Measurements from ENCODE around the gene IQSEC3.

Gene IQSEC3

DNA sequence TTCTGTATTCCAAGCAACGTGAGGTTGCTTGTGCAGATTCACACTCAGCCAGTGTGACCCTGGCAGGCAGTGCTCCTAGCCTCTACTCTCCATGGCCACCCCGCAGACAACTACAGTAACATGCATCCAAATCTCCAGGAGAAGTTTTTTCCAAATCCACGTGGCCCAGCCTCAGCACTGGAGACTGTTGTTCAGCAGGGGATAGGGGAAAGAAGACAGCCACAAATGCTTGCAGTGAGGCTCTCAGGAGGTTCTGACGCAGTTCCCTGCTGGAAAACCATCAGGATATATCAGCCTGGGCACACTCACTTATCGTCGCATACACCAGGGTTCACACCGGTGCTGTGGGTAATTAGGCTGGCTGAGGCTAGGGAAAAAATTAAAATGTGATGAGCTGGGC lies 16.2 kb downstream of the IQSEC3 start:
- Histone ChIP-seq H2AFZ (ENCODE audit: low read length) (no peak overlapping the region), H3K14ac (ENCODE audit: low read length) (no peak overlapping the region), H3K4me1 (ENCODE audit: control insufficient read depth in 2 of 2, insufficient read depth in 1 of 2, low read depth in 1 of 2, low read length in 2 of 2) (no peaks in the 10 kb centered on the region), H3K9me3 (replicated peaks in 1 of 2; ENCODE audit: control insufficient read depth in 2 of 2, insufficient read depth in 1 of 2, low read depth in 1 of 2, low read length in 2 of 2) (no peaks in the 10 kb centered on the region), H3K9ac (ENCODE audit: low read depth, low read length, poor library complexity) (no peak overlapping the region), H4K8ac (ENCODE audit: low read depth, low read length) (no peak overlapping the region), H3K4me3 (ENCODE audit: low read length in 2 of 2) (no peak overlapping the region), H2BK15ac (ENCODE audit: low read length) (no peak overlapping the region), H3K27ac (replicated peaks; ENCODE audit: low read length) (no peak overlapping the region), H2BK5ac (ENCODE audit: low read length) (no peak overlapping the region), H2BK12ac (ENCODE audit: low read length) (no peak overlapping the region), H3K23ac (ENCODE audit: low read depth, low read length, poor library complexity) (no peak overlapping the region), H3K4ac (ENCODE audit: low read length) (no peak overlapping the region), H4K91ac (ENCODE audit: low read depth, low read length, poor library complexity) (no peak overlapping the region), H3K36me3 (replicated peaks in 1 of 2; ENCODE audit: control insufficient read depth in 2 of 2, insufficient read depth in 2 of 2, low read length in 2 of 2) (no peaks in the 10 kb centered on the region), H3K27me3 (ENCODE audit: control insufficient read depth in 3 of 3, insufficient read depth in 3 of 3, low read depth in 1 of 3, low read length in 3 of 3) (peaks cover 0 to 82% (median 23%) of the 10 kb centered on the region in 3 experiments), H3K79me1 (ENCODE audit: low read depth, low read length) (no peaks in the 10 kb centered on the region), H3K18ac (ENCODE audit: low read length) (no peak overlapping the region), H2BK120ac (ENCODE audit: low read depth, low read length) (no peak overlapping the region), H3K4me2 (ENCODE audit: insufficient read depth, low read length, poor library complexity, severe bottlenecking) (no peak overlapping the region), H2AK5ac (ENCODE audit: low read depth, low read length) (no peak overlapping the region)
- WGBS, 2 donors (ENCODE audit: extremely low coverage in 2 of 2, insufficient read length in 2 of 2, insufficient replicate concordance in 1 of 2), result no CpG with 5 or more reads among the region's 7 CpGs
- DNase-seq (ENCODE audit: low spot score), result no peak

DNA sequence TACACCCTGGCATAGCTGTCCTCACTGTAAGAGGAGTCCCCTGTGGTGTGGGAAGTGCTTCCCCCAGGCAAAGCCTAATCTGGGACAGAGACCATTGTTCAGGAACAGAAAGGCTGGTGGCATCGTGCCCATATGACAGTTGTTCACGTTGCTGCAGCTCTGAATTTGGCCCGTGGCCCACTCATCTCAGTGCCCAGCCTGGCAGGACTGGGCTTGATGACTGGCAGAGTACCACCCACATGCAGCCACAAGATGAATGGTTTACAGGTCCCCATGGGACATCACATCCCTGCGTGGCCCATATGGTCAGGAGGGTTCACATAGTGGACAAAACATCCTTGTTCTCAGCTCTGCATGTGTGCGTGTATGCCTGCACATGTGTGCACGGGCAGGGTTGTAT lies 17.5 kb downstream of the IQSEC3 start:
- H2BK5ac ChIP-seq (ENCODE audit: low read length), result no peak overlapping the region
- H4K8ac ChIP-seq (ENCODE audit: low read depth, low read length), result peak overlapping the region; percentile 78
- no peaks in the 10 kb centered on the region for H3K36me3 ChIP-seq (replicated peaks in 1 of 2; ENCODE audit: control insufficient read depth in 2 of 2, insufficient read depth in 2 of 2, low read length in 2 of 2)
- H3K14ac ChIP-seq (ENCODE audit: low read length), result no peak overlapping the region
- no peaks in the 10 kb centered on the region for H3K79me1 ChIP-seq (ENCODE audit: low read depth, low read length)
- no peak overlapping the region for H3K27ac ChIP-seq (replicated peaks; ENCODE audit: low read length)
- H3K4me3 ChIP-seq (ENCODE audit: low read length in 2 of 2), result no peak overlapping the region
- no CpG with 5 or more reads among the region's 6 CpGs for WGBS, 2 donors (ENCODE audit: extremely low coverage in 2 of 2, insufficient read length in 2 of 2, insufficient replicate concordance in 1 of 2)
- no peak overlapping the region for H2BK12ac ChIP-seq (ENCODE audit: low read length)
- H3K9me3 ChIP-seq (replicated peaks in 1 of 2; ENCODE audit: control insufficient read depth in 2 of 2, insufficient read depth in 1 of 2, low read depth in 1 of 2, low read length in 2 of 2), result no peaks in the 10 kb centered on the region
- H3K4ac ChIP-seq (ENCODE audit: low read length), result no peak overlapping the region
- no peaks in the 10 kb centered on the region for H3K4me1 ChIP-seq (ENCODE audit: control insufficient read depth in 2 of 2, insufficient read depth in 1 of 2, low read depth in 1 of 2, low read length in 2 of 2)
- no peak overlapping the region for H3K18ac ChIP-seq (ENCODE audit: low read length)
- no peak overlapping the region for H2AFZ ChIP-seq (ENCODE audit: low read length)
- no peak overlapping the region for H3K23ac ChIP-seq (ENCODE audit: low read depth, low read length, poor library complexity)
- no peak overlapping the region for H2BK15ac ChIP-seq (ENCODE audit: low read length)
- no peak overlapping the region for H3K4me2 ChIP-seq (ENCODE audit: insufficient read depth, low read length, poor library complexity, severe bottlenecking)
- no peak overlapping the region for H2BK120ac ChIP-seq (ENCODE audit: low read depth, low read length)
- no peak overlapping the region for H2AK5ac ChIP-seq (ENCODE audit: low read depth, low read length)
- H4K91ac ChIP-seq (ENCODE audit: low read depth, low read length, poor library complexity), result no peak overlapping the region
- no peak overlapping the region for H3K9ac ChIP-seq (ENCODE audit: low read depth, low read length, poor library complexity)
- peaks cover 0 to 72% (median 15%) of the 10 kb centered on the region in 3 experiments for H3K27me3 ChIP-seq (ENCODE audit: control insufficient read depth in 3 of 3, insufficient read depth in 3 of 3, low read depth in 1 of 3, low read length in 3 of 3)
- DNase-seq (ENCODE audit: low spot score), result no peak

DNA sequence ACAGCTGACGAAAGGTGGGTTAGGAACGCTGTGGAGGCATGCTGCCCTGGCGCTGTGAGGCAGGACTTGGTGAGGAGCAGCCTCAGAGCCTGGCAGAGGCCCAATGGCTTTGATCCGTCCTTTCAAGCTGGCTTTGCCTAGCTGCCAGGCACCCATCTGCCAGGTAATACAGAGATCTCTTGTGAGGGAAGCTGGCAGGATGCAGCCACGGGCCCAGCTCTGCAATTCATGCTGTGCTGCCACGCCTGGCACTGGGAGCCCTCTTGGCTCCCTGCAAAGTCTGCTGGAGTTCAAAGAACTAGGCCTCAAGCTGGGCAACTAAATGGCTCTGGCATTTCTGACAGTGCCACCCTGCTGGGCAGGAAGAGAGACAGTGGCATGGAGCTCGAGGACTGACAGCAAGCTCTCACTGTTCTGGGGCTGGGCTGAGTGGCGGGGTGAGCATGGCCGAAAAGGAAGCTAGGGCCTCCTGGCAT lies 18.7 kb downstream of the IQSEC3 start:
- no peaks in the 10 kb centered on the region for H3K79me1 ChIP-seq (ENCODE audit: low read depth, low read length)
- peaks cover 0 to 60% (median 5%) of the 10 kb centered on the region in 3 experiments for H3K27me3 ChIP-seq (ENCODE audit: control insufficient read depth in 3 of 3, insufficient read depth in 3 of 3, low read depth in 1 of 3, low read length in 3 of 3)
- H3K4me2 ChIP-seq (ENCODE audit: insufficient read depth, low read length, poor library complexity, severe bottlenecking), result no peak overlapping the region
- peak overlapping the region; percentile 65 for H3K23ac ChIP-seq (ENCODE audit: low read depth, low read length, poor library complexity)
- H3K4ac ChIP-seq (ENCODE audit: low read length), result no peak overlapping the region
- no peak overlapping the region for H2BK15ac ChIP-seq (ENCODE audit: low read length)
- H4K91ac ChIP-seq (ENCODE audit: low read depth, low read length, poor library complexity), result no peak overlapping the region
- H3K27ac ChIP-seq (replicated peaks; ENCODE audit: low read length), result no peak overlapping the region
- H2BK120ac ChIP-seq (ENCODE audit: low read depth, low read length), result no peak overlapping the region
- DNase-seq (ENCODE audit: low spot score), result no peak
- H3K18ac ChIP-seq (ENCODE audit: low read length), result peak overlapping the region; percentile 22
- H3K4me1 ChIP-seq (ENCODE audit: control insufficient read depth in 2 of 2, insufficient read depth in 1 of 2, low read depth in 1 of 2, low read length in 2 of 2), result no peaks in the 10 kb centered on the region
- no peak overlapping the region for H2BK5ac ChIP-seq (ENCODE audit: low read length)
- H2AK5ac ChIP-seq (ENCODE audit: low read depth, low read length), result no peak overlapping the region
- H3K9ac ChIP-seq (ENCODE audit: low read depth, low read length, poor library complexity), result no peak overlapping the region
- no peak overlapping the region for H2BK12ac ChIP-seq (ENCODE audit: low read length)
- H3K4me3 ChIP-seq (ENCODE audit: low read length in 2 of 2), result no peak overlapping the region
- no CpG with 5 or more reads among the region's 9 CpGs for WGBS, 2 donors (ENCODE audit: extremely low coverage in 2 of 2, insufficient read length in 2 of 2, insufficient replicate concordance in 1 of 2)
- H3K36me3 ChIP-seq (replicated peaks in 1 of 2; ENCODE audit: control insufficient read depth in 2 of 2, insufficient read depth in 2 of 2, low read length in 2 of 2), result no peaks in the 10 kb centered on the region
- no peak overlapping the region for H3K14ac ChIP-seq (ENCODE audit: low read length)
- no peak overlapping the region for H2AFZ ChIP-seq (ENCODE audit: low read length)
- no peak overlapping the region for H4K8ac ChIP-seq (ENCODE audit: low read depth, low read length)
- H3K9me3 ChIP-seq (replicated peaks in 1 of 2; ENCODE audit: control insufficient read depth in 2 of 2, insufficient read depth in 1 of 2, low read depth in 1 of 2, low read length in 2 of 2), result peaks cover 0 to 6% of the 10 kb centered on the region in 2 donors

DNA sequence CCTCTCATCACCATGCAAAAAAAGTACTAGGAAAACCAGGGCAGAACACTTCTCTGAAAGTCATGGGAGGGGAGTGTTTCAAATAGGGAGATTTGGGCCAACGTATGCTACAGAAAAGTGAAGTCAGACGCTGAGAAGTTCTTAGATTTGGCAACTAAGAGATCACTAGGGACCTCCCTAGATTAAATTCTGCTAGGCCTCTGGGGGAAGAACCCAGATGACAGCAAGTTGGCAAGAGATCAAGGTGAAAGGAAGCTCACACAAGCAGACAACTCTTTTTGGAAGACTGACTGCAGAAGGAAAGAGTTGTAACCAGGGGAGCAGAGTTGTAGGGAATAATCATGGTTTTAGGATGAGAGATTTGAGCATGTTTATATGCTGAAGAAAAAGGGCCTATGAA lies 20.7 kb downstream of the IQSEC3 start:
- no peaks in the 10 kb centered on the region for H3K79me1 ChIP-seq (ENCODE audit: low read depth, low read length)
- H2AK5ac ChIP-seq (ENCODE audit: low read depth, low read length), result no peak overlapping the region
- H3K4me1 ChIP-seq (ENCODE audit: control insufficient read depth in 2 of 2, insufficient read depth in 1 of 2, low read depth in 1 of 2, low read length in 2 of 2), result no peaks in the 10 kb centered on the region
- H3K27ac ChIP-seq (replicated peaks; ENCODE audit: low read length), result no peak overlapping the region
- no peak for DNase-seq (ENCODE audit: low spot score)
- H2BK12ac ChIP-seq (ENCODE audit: low read length), result no peak overlapping the region
- H3K4me3 ChIP-seq (ENCODE audit: low read length in 2 of 2), result no peak overlapping the region
- H3K23ac ChIP-seq (ENCODE audit: low read depth, low read length, poor library complexity), result no peak overlapping the region
- WGBS, 2 donors (ENCODE audit: extremely low coverage in 2 of 2, insufficient read length in 2 of 2, insufficient replicate concordance in 1 of 2), result no CpG with 5 or more reads among the region's 2 CpGs
- no peak overlapping the region for H3K18ac ChIP-seq (ENCODE audit: low read length)
- no peak overlapping the region for H2BK5ac ChIP-seq (ENCODE audit: low read length)
- peaks cover 0 to 6% of the 10 kb centered on the region in 2 donors for H3K9me3 ChIP-seq (replicated peaks in 1 of 2; ENCODE audit: control insufficient read depth in 2 of 2, insufficient read depth in 1 of 2, low read depth in 1 of 2, low read length in 2 of 2)
- no peak overlapping the region for H3K9ac ChIP-seq (ENCODE audit: low read depth, low read length, poor library complexity)
- H3K4me2 ChIP-seq (ENCODE audit: insufficient read depth, low read length, poor library complexity, severe bottlenecking), result no peak overlapping the region
- no peak overlapping the region for H2BK15ac ChIP-seq (ENCODE audit: low read length)
- peaks cover 0 to 39% (median 2%) of the 10 kb centered on the region in 3 experiments for H3K27me3 ChIP-seq (ENCODE audit: control insufficient read depth in 3 of 3, insufficient read depth in 3 of 3, low read depth in 1 of 3, low read length in 3 of 3)
- H2BK120ac ChIP-seq (ENCODE audit: low read depth, low read length), result no peak overlapping the region
- no peak overlapping the region for H4K8ac ChIP-seq (ENCODE audit: low read depth, low read length)
- no peak overlapping the region for H3K4ac ChIP-seq (ENCODE audit: low read length)
- no peaks in the 10 kb centered on the region for H3K36me3 ChIP-seq (replicated peaks in 1 of 2; ENCODE audit: control insufficient read depth in 2 of 2, insufficient read depth in 2 of 2, low read length in 2 of 2)
- no peak overlapping the region for H4K91ac ChIP-seq (ENCODE audit: low read depth, low read length, poor library complexity)
- no peak overlapping the region for H2AFZ ChIP-seq (ENCODE audit: low read length)
- H3K14ac ChIP-seq (ENCODE audit: low read length), result no peak overlapping the region

Measured in neuronal stem cell (in vitro differentiated cells).